Right cardiac atrium (tissue), 5 donors: ENCODE data around the gene MYO7B. TPM values are rescaled to one million over a fixed set of nuclear protein-coding genes. Genes with fewer than 3 reads are reported as not detected.

Experiments
- ATAC-seq, 2 donors: fragments of 200-7000 bp; cut with Tn5 transposase; one replicate each; pipeline versions ENCODE4 v1.8.0 to v1.9.1; 2020; ENCODE audit warnings: moderate library complexity in 2 of 2, mild to moderate bottlenecking in 1 of 2
- DNase-seq, 3 donors: peaks; one replicate each; pipeline ENCODE4 v3.0.0-alpha.2; 2020
- H3K27ac ChIP-seq: one replicate; pipeline ENCODE4 v1.5.1; 2013; ENCODE audit warnings: mild to moderate bottlenecking, low read length, control low read depth, moderate library complexity
- H3K27me3 ChIP-seq: one replicate; pipeline ENCODE4 v1.6.1; 2013; ENCODE audit not compliant: control insufficient read depth, insufficient read depth
- H3K4me1 ChIP-seq: one replicate; pipeline ENCODE4 v1.6.1; 2013; ENCODE audit warnings: low read length; ENCODE audit not compliant: control insufficient read depth, insufficient read depth
- H3K4me3 ChIP-seq: one replicate; pipeline ENCODE4 v1.5.1; 2013; ENCODE audit warnings: low read length, control low read depth
- H3K9me3 ChIP-seq: one replicate; pipeline ENCODE4 v1.6.1; 2013; ENCODE audit warnings: low read length; ENCODE audit not compliant: control insufficient read depth
- WGBS: extraction: QIAGEN DNeasy Blood & Tissue Kit; methylation state at CpG from one replicate; pipeline ENCODE4 v1.1.7; 2013; 5-methylcytosine and 5-hydroxymethylcytosine counted together
- intact Hi-C, 4 donors: fragments of 100-400 bp; cut with DNase I; formaldehyde crosslinking; loops; one replicate each; pipeline versions ENCODE4 v1.11.0 to v1.14.0; 2022 to 2023
- polyA plus RNA-seq: library from polyadenylated mRNA; stranded (reverse); fragments of 200-250 nt; gene quantifications from one replicate; pipeline ENCODE4 v1.2.3, GENCODE V29; 2013
- total RNA-seq, 4 donors: library from RNA; stranded (reverse); fragmentation: NEBNext Ultra II Directional; extraction: Animal tissue kit (Norgen Biotek cat#: 25700); gene quantifications; one replicate each; pipeline ENCODE4 v1.2.1, GENCODE V29; 2021
- donor health status: healthy with polysubstance abuse.
- donor health status: DM: no; HTN: yes; CAD: no.
- donor health status: DM: no; HTN: no; CAD: no.
- donor health status: DM: no; HTN: yes; CAD: no; lungs with severe emphysema.
- donor health status: DM: yes; HTN: yes; CAD: no.

Gene MYO7B
- total and polyA plus RNA-seq, 5 donors = 0.29 to 0.81 (median 0.45) TPM

- no peaks in the 10 kb centered on the region for H3K4me1 ChIP-seq
- WGBS = 93% methylated on average over 21 of the region's 21 CpGs
- H3K9me3 ChIP-seq = no peaks in the 10 kb centered on the region
- no peaks in the 10 kb centered on the region for H3K27me3 ChIP-seq
- no peak for ATAC-seq
- DNase-seq = no peak
- H3K27ac ChIP-seq = no peak overlapping the region
- no peak overlapping the region for H3K4me3 ChIP-seq
- intact Hi-C loops = no loop called here
Measured at GRCh38 chr2:127581516-127582490, 46.3 kb downstream of the MYO7B start.

GRCh38 chr2:127582863-127583861 is 47.7 kb downstream of the MYO7B start:
- no peak for DNase-seq
- WGBS = 77% methylated on average over 15 of the region's 15 CpGs
- H3K27ac ChIP-seq = no peak overlapping the region
- no peaks in the 10 kb centered on the region for H3K27me3 ChIP-seq
- intact Hi-C loops = no loop called here
- no peak for ATAC-seq
- no peaks in the 10 kb centered on the region for H3K9me3 ChIP-seq
- H3K4me1 ChIP-seq = no peaks in the 10 kb centered on the region
- no peak overlapping the region for H3K4me3 ChIP-seq

- H3K9me3 ChIP-seq = no peaks in the 10 kb centered on the region
- 94% methylated on average over 14 of the region's 14 CpGs for WGBS
- DNase-seq (no peak), ATAC-seq (no peak)
- no peaks in the 10 kb centered on the region for H3K4me1 ChIP-seq
- intact Hi-C loops = no loop called here
- no peak overlapping the region for H3K4me3 ChIP-seq
- H3K27me3 ChIP-seq = no peaks in the 10 kb centered on the region
- H3K27ac ChIP-seq = no peak overlapping the region
Measured at GRCh38 chr2:127584047-127584446, 48.6 kb downstream of the MYO7B start.

GRCh38 chr2:127584516-127585033 is 49.1 kb downstream of the MYO7B start:
- WGBS = 80% methylated on average over 8 of the region's 8 CpGs
- Histone ChIP-seq H3K4me3 (no peak overlapping the region), H3K9me3 (no peaks in the 10 kb centered on the region), H3K27ac (no peak overlapping the region), H3K27me3 (no peaks in the 10 kb centered on the region), H3K4me1 (no peaks in the 10 kb centered on the region)
- ATAC-seq (no peak), DNase-seq (no peak)
- intact Hi-C loops = no loop called here

- 91% methylated on average over 5 of the region's 5 CpGs for WGBS
- Histone ChIP-seq H3K4me1 (no peaks in the 10 kb centered on the region), H3K4me3 (no peak overlapping the region), H3K27me3 (no peaks in the 10 kb centered on the region), H3K27ac (no peak overlapping the region), H3K9me3 (no peaks in the 10 kb centered on the region)
- ATAC-seq = no peak
- DNase-seq = no peak
- intact Hi-C loops = no loop called here
Measured at GRCh38 chr2:127585270-127585807, 49.9 kb downstream of the MYO7B start.

- intact Hi-C loops = no loop called here
- H3K27me3 ChIP-seq = no peaks in the 10 kb centered on the region
- H3K4me3 ChIP-seq = no peak overlapping the region
- H3K9me3 ChIP-seq = no peaks in the 10 kb centered on the region
- 78% methylated on average over 6 of the region's 6 CpGs for WGBS
- ATAC-seq = no peak
- H3K4me1 ChIP-seq = no peaks in the 10 kb centered on the region
- no peak overlapping the region for H3K27ac ChIP-seq
- DNase-seq = no peak
Measured at GRCh38 chr2:127586136-127586535, 50.7 kb downstream of the MYO7B start.

GRCh38 chr2:127586746-127587295 is 51.3 kb downstream of the MYO7B start:
- Histone ChIP-seq H3K27ac (no peak overlapping the region), H3K4me1 (no peaks in the 10 kb centered on the region), H3K4me3 (no peak overlapping the region), H3K9me3 (no peaks in the 10 kb centered on the region), H3K27me3 (no peaks in the 10 kb centered on the region)
- DNase-seq = no peak
- WGBS = 85% methylated on average over 4 of the region's 4 CpGs
- ATAC-seq = no peak
- intact Hi-C loops = no loop called here

- ATAC-seq = no peak
- no peak overlapping the region for H3K4me3 ChIP-seq
- no peaks in the 10 kb centered on the region for H3K4me1 ChIP-seq
- H3K27me3 ChIP-seq = no peaks in the 10 kb centered on the region
- H3K9me3 ChIP-seq = no peaks in the 10 kb centered on the region
- H3K27ac ChIP-seq = no peak overlapping the region
- WGBS = 94% methylated on average over 5 of the region's 5 CpGs
- DNase-seq = no peak
- intact Hi-C loops = no loop called here
Measured at GRCh38 chr2:127588241-127588640, 52.8 kb downstream of the MYO7B start.

- Histone ChIP-seq H3K4me3 (no peak overlapping the region), H3K9me3 (no peaks in the 10 kb centered on the region), H3K27me3 (no peaks in the 10 kb centered on the region), H3K27ac (no peak overlapping the region), H3K4me1 (no peaks in the 10 kb centered on the region)
- DNase-seq (no peak), ATAC-seq (no peak)
- WGBS = 92% methylated on average over 3 of the region's 3 CpGs
- intact Hi-C loops = no loop called here
Measured at GRCh38 chr2:127589358-127589757, 53.9 kb downstream of the MYO7B start.

GRCh38 chr2:127589841-127590240 is 54.4 kb downstream of the MYO7B start:
- H3K4me1 ChIP-seq = no peaks in the 10 kb centered on the region
- ATAC-seq (no peak), DNase-seq (no peak)
- H3K4me3 ChIP-seq = no peak overlapping the region
- H3K9me3 ChIP-seq = no peaks in the 10 kb centered on the region
- no peaks in the 10 kb centered on the region for H3K27me3 ChIP-seq
- no peak overlapping the region for H3K27ac ChIP-seq
- intact Hi-C loops = loop anchor here in 3 of 4 donors (5.0 to 10.0 kb wide), 4 partner anchors 92 to 355 kb away; no protein-coding TSS in a partner anchor
- 88% methylated on average over 5 of the region's 5 CpGs for WGBS
